Left forelimb (tissue), 1 donor: ENCODE measurements around the gene CNOT10.
"Not testable (repeated sequence)": the region's sequence is repeated elsewhere in the genome, so short reads cannot be mapped to it uniquely, and the experiment has no call there.

Source experiments
- DNase-seq: peaks from one replicate; pipeline ENCODE4 v3.0.0-alpha.2; 2018; ENCODE audit warnings: low spot score

The CNOT10 gene

GRCh38 chr3:32757618-32758374, 72.8 kb downstream of the CNOT10 start:
- DNase-seq, result no peak

GRCh38 chr3:32758375-32758753, 73.4 kb downstream of the CNOT10 start:
- no peak for DNase-seq

GRCh38 chr3:32759342-32759741, 74.4 kb downstream of the CNOT10 start:
- DNase-seq, result no peak

- DNase-seq, result no peak
Measured at GRCh38 chr3:32764481-32764880, 79.5 kb downstream of the CNOT10 start.

GRCh38 chr3:32778389-32778788, 93.4 kb downstream of the CNOT10 start:
- DNase-seq, result no peak

- DNase-seq, result no peak
Measured at GRCh38 chr3:32780071-32780734, 95.2 kb downstream of the CNOT10 start.

GRCh38 chr3:32780735-32781210, 95.8 kb downstream of the CNOT10 start:
- peak; percentile 68 for DNase-seq

GRCh38 chr3:32781211-32781968, 96.4 kb downstream of the CNOT10 start:
- peak; percentile 86 for DNase-seq

GRCh38 chr3:32781969-32782270, 96.9 kb downstream of the CNOT10 start:
- DNase-seq, result not testable (repeated sequence)

- DNase-seq, result no peak
Measured at GRCh38 chr3:32782407-32782806, 97.4 kb downstream of the CNOT10 start.

GRCh38 chr3:32791833-32792232, 106.8 kb downstream of the CNOT10 start:
- DNase-seq, result no peak

GRCh38 chr3:32794487-32795308, 109.7 kb downstream of the CNOT10 start:
- DNase-seq, result no peak

GRCh38 chr3:32796384-32796950, 111.5 kb downstream of the CNOT10 start:
- DNase-seq, result not testable (repeated sequence)

- DNase-seq, result no peak
Measured at GRCh38 chr3:32797776-32798175, 112.8 kb downstream of the CNOT10 start.

- not testable (repeated sequence) for DNase-seq
Measured at GRCh38 chr3:32801440-32801839, 116.5 kb downstream of the CNOT10 start.

GRCh38 chr3:32813180-32813579, 128.2 kb downstream of the CNOT10 start:
- DNase-seq, result no peak

GRCh38 chr3:32814361-32814760, 129.4 kb downstream of the CNOT10 start:
- no peak for DNase-seq

- DNase-seq, result no peak
Measured at GRCh38 chr3:32815841-32816438, 131.0 kb downstream of the CNOT10 start.

GRCh38 chr3:32816439-32817256, 131.7 kb downstream of the CNOT10 start:
- peak; percentile 68 for DNase-seq

- DNase-seq, result no peak
Measured at GRCh38 chr3:32817257-32817557, 132.2 kb downstream of the CNOT10 start.
